Lower leg skin (tissue), 4 donors: ENCODE results near the gene SYCP2. TPM values are rescaled to one million over a fixed set of nuclear protein-coding genes. Genes with fewer than 3 reads are reported as not detected.

Source experiments
- DNase-seq, 2 donors: peaks; one replicate each; pipeline ENCODE4 v3.0.0-alpha.2; 2019; ENCODE audit warnings: low spot score in 2 of 2
- H3K4me3 ChIP-seq: fragments of 200-600 bp; sonication (generic); 2 replicates; pipeline ENCODE4 v1.5.1; 2017; ENCODE audit warnings: mild to moderate bottlenecking, low read depth; ENCODE audit not compliant: poor library complexity, severe bottlenecking
- CTCF ChIP-seq, 3 donors: fragments of 450-650 bp; IDR thresholded peaks; one replicate each; pipeline ENCODE4 v1.5.1; 2016; ENCODE audit warnings: antibody characterized with exemption in 3 of 3, mild to moderate bottlenecking in 3 of 3, moderate library complexity in 2 of 3
- POLR2A ChIP-seq, 2 donors: fragments of 450-650 bp; IDR thresholded peaks; one replicate each; pipeline ENCODE4 v1.6.1; 2016 to 2017; ENCODE audit warnings: antibody characterized with exemption in 2 of 2, mild to moderate bottlenecking in 1 of 2, moderate library complexity in 1 of 2
- WGBS, 2 donors: methylation state at CpG; one replicate each; pipeline ENCODE4 v1.1.5; 2018; 5-methylcytosine and 5-hydroxymethylcytosine counted together
- intact Hi-C: fragments of 100-400 bp; cut with DNase I; formaldehyde crosslinking; loops from one replicate; pipeline ENCODE4 v1.15.0; 2023; ENCODE audit warnings: low total_unique reads
- total RNA-seq, 4 donors: library from RNA; depleted of rRNA; stranded (reverse); fragments of >200 nt; gene quantifications; one replicate each; pipeline ENCODE4 v1.1.0, GENCODE V29; 2016

Gene SYCP2
- total RNA-seq, 4 donors from 2014 or later = 1.9 to 12.9 (median 2.4) TPM

- no peak overlapping the region for H3K4me3 ChIP-seq
- TF ChIP-seq CTCF (IDR thresholded peaks at IDR 0.05) (no peak), POLR2A (IDR thresholded peaks at IDR 0.05) (no peak)
- WGBS, 2 donors = 93% methylated on average over 5 of the region's 5 CpGs
- intact Hi-C loops = no loop called here
- DNase-seq = no peak
Measured at GRCh38 chr20:59839400-59839799, 94.0 kb downstream of the SYCP2 start.

GRCh38 chr20:59837623-59838394 lies 95.6 kb downstream of the SYCP2 start:
- H3K4me3 ChIP-seq = no peak overlapping the region
- WGBS, 2 donors = 79 to 83% methylated on average over 4 of the region's 4 CpGs
- DNase-seq = no peak
- intact Hi-C loops = no loop called here
- TF ChIP-seq POLR2A (IDR thresholded peaks at IDR 0.05) (no peak), CTCF (IDR thresholded peaks at IDR 0.05) (no peak)

GRCh38 chr20:59836767-59837166 lies 96.7 kb downstream of the SYCP2 start:
- no peak overlapping the region for H3K4me3 ChIP-seq
- peak in 1 of 2 donors; percentile 72 for DNase-seq
- TF ChIP-seq CTCF (IDR thresholded peaks at IDR 0.05) (no peak), POLR2A (IDR thresholded peaks at IDR 0.05) (no peak)
- 35% methylated on average over 6 of the region's 6 CpGs for WGBS, 2 donors
- intact Hi-C loops = no loop called here

- H3K4me3 ChIP-seq = no peak overlapping the region
- intact Hi-C loops = no loop called here
- TF ChIP-seq CTCF (IDR thresholded peaks at IDR 0.05) (no peak), POLR2A (IDR thresholded peaks at IDR 0.05) (no peak)
- DNase-seq = peak in 1 of 2 donors; percentile 88
- WGBS, 2 donors = 4 to 5% methylated on average over 16 of the region's 16 CpGs
Measured at GRCh38 chr20:59835448-59836395, 97.7 kb downstream of the SYCP2 start.

GRCh38 chr20:59835057-59835447 lies 98.4 kb downstream of the SYCP2 start:
- DNase-seq = no peak
- H3K4me3 ChIP-seq = no peak overlapping the region
- intact Hi-C loops = no loop called here
- 30 to 34% methylated on average over 2 of the region's 2 CpGs for WGBS, 2 donors
- TF ChIP-seq POLR2A (IDR thresholded peaks at IDR 0.05) (no peak), CTCF (IDR thresholded peaks at IDR 0.05) (no peak)
